Psoas muscle (tissue), 8 donors: Measurements from ENCODE around the gene CNMD. TPM values are rescaled to one million over a fixed set of nuclear protein-coding genes. Genes with fewer than 3 reads are reported as not detected.
"Not testable (repeated sequence)": the region's sequence is repeated elsewhere in the genome, so short reads cannot be mapped to it uniquely, and the experiment has no call there.

ENCODE experiments used
- ATAC-seq, 4 donors: fragments of 200-7000 bp; cut with Tn5 transposase; one replicate each; pipeline ENCODE4 v1.9.1; 2020; ENCODE audit warnings: moderate library complexity in 3 of 4, mild to moderate bottlenecking in 2 of 4
- DNase-seq, 2 donors: peaks; one replicate each; pipeline ENCODE4 v3.0.0-alpha.2; 2020
- H3K27ac ChIP-seq: fragments of 200-600 bp; one replicate; pipeline ENCODE4 v1.8.0; 2022
- H3K27me3 ChIP-seq, 3 donors: fragments of 200-600 bp in 1 of 3; one replicate each; pipeline versions ENCODE4 v1.6.1 to v1.8.0; 2013 to 2022; ENCODE audit warnings: low read length in 2 of 3, mild to moderate bottlenecking in 2 of 3, moderate library complexity in 1 of 3; ENCODE audit not compliant: insufficient read depth in 3 of 3
- H3K36me3 ChIP-seq, 2 donors: fragments of 200-600 bp in 1 of 2; one replicate each; pipeline versions ENCODE4 v1.6.1 to v1.8.0; 2013 to 2022; ENCODE audit warnings: low read depth in 1 of 2, mild to moderate bottlenecking in 1 of 2, moderate library complexity in 1 of 2; ENCODE audit not compliant: insufficient read depth in 1 of 2
- H3K4me1 ChIP-seq: fragments of 200-600 bp; one replicate; pipeline ENCODE4 v1.8.0; 2022
- H3K4me3 ChIP-seq: fragments of 200-600 bp; one replicate; pipeline ENCODE4 v1.8.0; 2022; ENCODE audit warnings: mild to moderate bottlenecking
- H3K9me3 ChIP-seq: fragments of 200-600 bp; one replicate; pipeline ENCODE4 v1.8.0; 2022
- WGBS, 3 donors: extraction: QIAGEN DNeasy Blood & Tissue Kit; methylation state at CpG; one replicate each; pipeline versions ENCODE4 v1.1.6 to v1.1.7; 2013; 5-methylcytosine and 5-hydroxymethylcytosine counted together
- intact Hi-C, 2 donors: fragments of 100-400 bp; cut with DNase I; formaldehyde crosslinking; loops; one replicate each; pipeline versions ENCODE4 v1.11.0 to v1.14.2; 2022
- polyA plus RNA-seq, 3 donors: library from polyadenylated mRNA; stranded (reverse); fragments of 200-250 nt; gene quantifications; one replicate each; pipeline ENCODE4 v1.2.3, GENCODE V29; 2013
- total RNA-seq, 4 donors: library from RNA; stranded (reverse); fragmentation: NEBNext Ultra II Directional in 2 of 4; extraction: Animal tissue kit (Norgen Biotek cat#: 25700) in 2 of 4; gene quantifications; one replicate each; pipeline versions ENCODE4 v1.2.1 to v1.2.4, GENCODE V29; 2021 to 2023
- TF ChIP-seq, protein P1 (sequence below): fragments of 200-600 bp; IDR thresholded peaks from one replicate; pipeline ENCODE4 v1.8.0; 2022; ENCODE audit warnings: antibody characterized with exemption
- donor health status: healthy with polysubstance abuse.
- donor health status: DM: no; HTN: no; CAD: no; lungs with moderate emphysema.
- donor health status: Bipolar disorder and iron deficiency.
- donor health status: healthy.
- donor health status: DM: yes; HTN: yes; CAD: no.
- donor health status: DM: no; HTN: no; CAD: no.
- donor health status: DM: no; HTN: no; CAD: no.
- donor health status: DM: yes; HTN: yes; CAD: no.

The CNMD gene
- total and polyA plus RNA-seq, 7 donors: not detected

DNA sequence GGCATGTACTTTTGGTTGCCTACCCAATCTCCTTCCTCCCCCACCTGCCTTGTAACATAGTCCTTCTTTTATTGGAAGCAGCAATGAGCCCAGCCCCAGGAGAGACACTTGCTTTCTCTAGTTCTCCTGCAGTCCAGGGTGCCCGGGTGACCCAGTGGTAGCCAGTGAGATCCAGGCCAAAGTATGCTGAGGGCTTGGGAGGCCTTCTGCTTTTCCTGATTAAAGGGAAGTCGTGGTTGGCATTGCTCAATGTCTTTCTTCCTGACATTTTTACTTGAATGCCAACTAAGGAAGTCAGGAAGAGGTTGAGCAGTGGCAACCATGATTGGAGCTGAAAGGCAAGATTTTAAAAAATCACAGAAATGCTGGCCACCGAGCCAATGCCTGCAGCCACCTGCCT is 25.7 kb downstream of the CNMD start:
- Histone ChIP-seq H3K4me1 (no peaks in the 10 kb centered on the region), H3K9me3 (no peaks in the 10 kb centered on the region), H3K27ac (no peak overlapping the region), H3K4me3 (no peak overlapping the region), H3K27me3 (no peaks in the 10 kb centered on the region), H3K36me3 (no peaks in the 10 kb centered on the region)
- ATAC-seq (no peak), DNase-seq (no peak)
- 36 to 60% (median 46%) methylated on average over 3 of the region's 3 CpGs for WGBS, 3 donors
- intact Hi-C loops: no loop called here
- TF ChIP-seq, protein P1, sequence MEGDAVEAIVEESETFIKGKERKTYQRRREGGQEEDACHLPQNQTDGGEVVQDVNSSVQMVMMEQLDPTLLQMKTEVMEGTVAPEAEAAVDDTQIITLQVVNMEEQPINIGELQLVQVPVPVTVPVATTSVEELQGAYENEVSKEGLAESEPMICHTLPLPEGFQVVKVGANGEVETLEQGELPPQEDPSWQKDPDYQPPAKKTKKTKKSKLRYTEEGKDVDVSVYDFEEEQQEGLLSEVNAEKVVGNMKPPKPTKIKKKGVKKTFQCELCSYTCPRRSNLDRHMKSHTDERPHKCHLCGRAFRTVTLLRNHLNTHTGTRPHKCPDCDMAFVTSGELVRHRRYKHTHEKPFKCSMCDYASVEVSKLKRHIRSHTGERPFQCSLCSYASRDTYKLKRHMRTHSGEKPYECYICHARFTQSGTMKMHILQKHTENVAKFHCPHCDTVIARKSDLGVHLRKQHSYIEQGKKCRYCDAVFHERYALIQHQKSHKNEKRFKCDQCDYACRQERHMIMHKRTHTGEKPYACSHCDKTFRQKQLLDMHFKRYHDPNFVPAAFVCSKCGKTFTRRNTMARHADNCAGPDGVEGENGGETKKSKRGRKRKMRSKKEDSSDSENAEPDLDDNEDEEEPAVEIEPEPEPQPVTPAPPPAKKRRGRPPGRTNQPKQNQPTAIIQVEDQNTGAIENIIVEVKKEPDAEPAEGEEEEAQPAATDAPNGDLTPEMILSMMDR: no peak

DNA sequence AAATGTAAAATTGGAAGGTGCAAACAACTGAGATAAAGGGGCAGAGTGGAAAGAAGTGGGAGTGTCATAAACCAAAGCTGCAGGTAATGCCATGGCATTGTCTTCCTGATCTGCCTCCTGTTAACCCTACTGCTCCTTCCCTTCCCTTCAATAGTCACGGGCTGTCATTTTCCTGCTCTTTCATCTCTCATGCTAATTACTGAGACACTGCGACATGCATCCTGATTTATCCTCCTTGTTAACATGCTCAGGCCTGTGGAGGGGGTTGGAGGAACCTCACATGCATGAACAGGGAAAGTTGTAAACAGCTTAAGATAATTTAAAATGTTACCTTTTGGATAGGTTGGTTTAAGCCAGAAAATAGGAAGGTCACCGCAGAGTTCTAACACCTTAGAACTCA is 27.2 kb downstream of the CNMD start:
- ATAC-seq: no peak
- H3K9me3 ChIP-seq: no peaks in the 10 kb centered on the region
- no peak overlapping the region for H3K4me3 ChIP-seq
- no peaks in the 10 kb centered on the region for H3K36me3 ChIP-seq
- TF ChIP-seq, protein P1: no peak
- DNase-seq: no peak
- H3K4me1 ChIP-seq: no peaks in the 10 kb centered on the region
- H3K27me3 ChIP-seq: no peaks in the 10 kb centered on the region
- intact Hi-C loops: no loop called here
- no peak overlapping the region for H3K27ac ChIP-seq
- WGBS, 3 donors: 61 to 68% (median 63%) methylated on average over 3 of the region's 3 CpGs

DNA sequence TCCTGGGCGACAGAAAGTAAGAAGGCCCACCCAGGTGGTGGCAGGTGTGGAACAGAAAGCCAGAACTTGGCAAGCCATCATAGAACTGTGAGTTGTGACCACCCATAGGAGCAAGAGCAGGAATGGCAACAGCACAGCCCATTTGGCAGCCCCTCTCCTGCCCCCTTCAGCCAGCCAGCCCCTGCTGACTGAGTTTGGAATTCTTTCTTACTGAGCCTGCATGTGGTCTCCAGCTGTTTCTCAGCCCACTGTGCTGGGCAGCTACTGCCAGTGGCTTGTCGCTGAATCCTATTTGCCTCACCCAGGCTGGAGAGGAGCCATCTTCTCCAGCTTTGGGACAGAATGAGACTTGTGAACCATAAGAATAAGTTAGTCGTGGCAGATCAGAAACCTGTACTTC is 28.3 kb downstream of the CNMD start:
- ATAC-seq (no peak), DNase-seq (no peak)
- no peak overlapping the region for H3K4me3 ChIP-seq
- WGBS, 3 donors: 34 to 53% (median 41%) methylated on average over 3 of the region's 3 CpGs
- TF ChIP-seq, protein P1: no peak
- no peak overlapping the region for H3K27ac ChIP-seq
- H3K36me3 ChIP-seq: no peaks in the 10 kb centered on the region
- no peaks in the 10 kb centered on the region for H3K4me1 ChIP-seq
- no peaks in the 10 kb centered on the region for H3K9me3 ChIP-seq
- intact Hi-C loops: no loop called here
- no peaks in the 10 kb centered on the region for H3K27me3 ChIP-seq

DNA sequence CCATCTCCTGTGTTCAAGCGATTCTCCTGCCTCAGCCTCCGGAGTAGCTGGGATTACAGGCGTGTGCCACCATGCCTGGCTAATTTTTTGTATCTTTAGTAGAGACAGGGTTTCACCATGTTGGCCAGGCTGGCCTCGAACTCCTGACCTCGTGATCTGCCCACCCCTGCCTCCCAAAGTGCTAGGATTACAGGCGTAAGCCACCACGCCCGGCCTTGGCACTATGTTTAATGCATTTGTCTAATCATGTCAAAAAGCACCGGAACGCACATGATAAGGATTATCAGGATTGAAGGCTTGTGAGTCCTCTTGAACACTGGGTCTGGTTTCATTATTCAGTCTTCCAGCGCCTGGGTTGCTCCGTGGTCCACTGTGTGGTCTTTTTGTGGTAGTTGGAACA is 31.4 kb downstream of the CNMD start:
- ATAC-seq, H3K9me3 ChIP-seq, H3K4me3 ChIP-seq, H3K36me3 ChIP-seq, H3K27ac ChIP-seq, H3K27me3 ChIP-seq, DNase-seq, H3K4me1 ChIP-seq, intact Hi-C loops: not testable (repeated sequence)
- 67 to 75% (median 68%) methylated on average over 12 of the region's 12 CpGs for WGBS, 3 donors

DNA sequence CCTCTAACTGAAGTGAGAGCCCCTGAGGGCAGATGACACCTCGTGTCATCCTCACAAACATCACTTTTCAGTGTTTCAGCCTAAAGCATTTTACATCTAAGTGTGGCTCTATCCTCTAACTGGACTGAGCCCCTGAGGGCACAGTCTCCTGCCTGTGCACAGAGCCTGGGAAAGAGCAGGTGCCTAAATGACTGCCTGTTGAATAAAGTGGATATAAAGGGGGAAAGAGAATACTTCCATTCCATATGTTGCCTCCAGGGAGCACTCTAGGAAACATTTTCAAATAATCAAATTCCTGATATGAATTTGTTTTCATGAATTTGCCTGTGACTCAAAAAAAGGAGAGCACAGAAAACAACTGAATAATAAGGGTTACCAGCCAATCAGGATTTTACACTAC is 32.2 kb downstream of the CNMD start:
- TF ChIP-seq, protein P1: no peak
- intact Hi-C loops: no loop called here
- no peaks in the 10 kb centered on the region for H3K4me1 ChIP-seq
- H3K9me3 ChIP-seq: no peaks in the 10 kb centered on the region
- DNase-seq (no peak), ATAC-seq (no peak)
- H3K27ac ChIP-seq: no peak overlapping the region
- WGBS, 3 donors: 68 to 83% (median 78%) methylated on average over 1 of the region's 1 CpG
- no peak overlapping the region for H3K4me3 ChIP-seq
- no peaks in the 10 kb centered on the region for H3K27me3 ChIP-seq
- no peaks in the 10 kb centered on the region for H3K36me3 ChIP-seq
